ENCODE measurements around the gene C2CD4D.

- no peak for TF ChIP-seq TAF1 (IDR thresholded peaks at IDR 0.05; ENCODE audit: low read depth, low read length)
- TF ChIP-seq PAX5 (IDR thresholded peaks at IDR 0.05; ENCODE audit: insufficient read depth, low read length, severe bottlenecking), result no peak
- TF ChIP-seq POLR2AphosphoS5 (IDR thresholded peaks at IDR 0.05; ENCODE audit: low read depth, low read length), result no peak
- TF ChIP-seq POLR2A (IDR thresholded peaks at IDR 0.05; ENCODE audit: low read depth, low read length), result no peak
Observed at GRCh38 chr1:151811181-151811580, 28.4 kb downstream of the C2CD4D start.
